Astrocyte (in vitro differentiated cells and primary cell): ENCODE measurements around the gene ZNF730. TPM values are rescaled to one million over a fixed set of nuclear protein-coding genes. Genes with fewer than 3 reads are reported as not detected.

ENCODE experiments used
- DNase-seq: peaks from one replicate; pipeline ENCODE4 v3.0.0-alpha.2; 2010; ENCODE audit warnings: low read depth
- FAIRE-seq: peaks from 2 replicates; lab custom pipeline; 2011; peaks lifted over from hg19 to GRCh38; lab: Jason Lieb, UNC
- H2AFZ ChIP-seq: 2 replicates; pipeline ENCODE4 v1.6.0; 2012; ENCODE audit warnings: low read depth, low read length, inconsistent platforms
- H3K27ac ChIP-seq: 2 replicates; pipeline ENCODE4 v1.5.1; 2011; ENCODE audit warnings: low read depth, low read length, inconsistent platforms
- H3K27me3 ChIP-seq: 2 replicates; pipeline ENCODE4 v1.6.0; 2011; ENCODE audit warnings: low read length, inconsistent platforms; ENCODE audit not compliant: insufficient read depth
- H3K36me3 ChIP-seq: 2 replicates; pipeline ENCODE4 v1.5.1; 2011; ENCODE audit warnings: low read length, inconsistent platforms; ENCODE audit not compliant: insufficient read depth
- H3K4me1 ChIP-seq: 2 replicates; pipeline ENCODE4 v1.5.1; 2011; ENCODE audit warnings: low read length, inconsistent platforms; ENCODE audit not compliant: insufficient read depth
- H3K4me2 ChIP-seq: 2 replicates; pipeline ENCODE4 v1.6.0; 2012; ENCODE audit warnings: low read length, inconsistent platforms
- H3K4me3 ChIP-seq: 2 replicates; pipeline ENCODE4 v1.5.1; 2011; ENCODE audit warnings: low read depth, mild to moderate bottlenecking, low read length, inconsistent platforms; ENCODE audit not compliant: insufficient read depth
- H3K79me2 ChIP-seq: 2 replicates; pipeline ENCODE4 v1.6.0; 2012; ENCODE audit warnings: mild to moderate bottlenecking, low read length, inconsistent platforms; ENCODE audit not compliant: insufficient read depth
- H3K9ac ChIP-seq: 2 replicates; pipeline ENCODE4 v1.6.0; 2012; ENCODE audit warnings: mild to moderate bottlenecking, low read length, inconsistent platforms
- H3K9me3 ChIP-seq: 2 replicates; pipeline ENCODE4 v1.5.1; 2012; ENCODE audit warnings: low read depth, mild to moderate bottlenecking, low read length, inconsistent platforms; ENCODE audit not compliant: insufficient read depth
- H4K20me1 ChIP-seq: 2 replicates; pipeline ENCODE4 v1.6.0; 2012; ENCODE audit warnings: low read length, inconsistent platforms; ENCODE audit not compliant: insufficient read depth
- H3K27ac Mint-ChIP-seq: one replicate; pipeline ENCODE4 v1.8.0; 2021; ENCODE audit warnings: mild to moderate bottlenecking, mixed read lengths; ENCODE audit not compliant: unreplicated experiment
- H3K27me3 Mint-ChIP-seq: one replicate; pipeline ENCODE4 v1.8.0; 2021; ENCODE audit warnings: low read depth, mixed read lengths; ENCODE audit not compliant: unreplicated experiment
- H3K36me3 Mint-ChIP-seq: one replicate; pipeline ENCODE4 v1.8.0; 2021; ENCODE audit warnings: low read depth, mixed read lengths; ENCODE audit not compliant: unreplicated experiment
- H3K4me1 Mint-ChIP-seq: one replicate; pipeline ENCODE4 v1.8.0; 2021; ENCODE audit warnings: low read depth, mixed read lengths; ENCODE audit not compliant: unreplicated experiment
- H3K4me3 Mint-ChIP-seq: one replicate; pipeline ENCODE4 v1.8.0; 2021; ENCODE audit warnings: mild to moderate bottlenecking, moderate library complexity, mixed read lengths; ENCODE audit not compliant: unreplicated experiment
- H3K9me3 Mint-ChIP-seq: one replicate; pipeline ENCODE4 v1.8.0; 2021; ENCODE audit warnings: mild to moderate bottlenecking, mixed read lengths; ENCODE audit not compliant: unreplicated experiment
- CTCF ChIP-seq: IDR thresholded peaks from 2 replicates; pipeline ENCODE4 v1.5.1; 2011; ENCODE audit warnings: low read depth, mild to moderate bottlenecking, inconsistent platforms, low read length, moderate library complexity; ENCODE audit not compliant: insufficient read depth
- EZH2 ChIP-seq: IDR thresholded peaks from 2 replicates; pipeline ENCODE4 v1.6.1; 2012; ENCODE audit warnings: mild to moderate bottlenecking, low read length, inconsistent platforms; ENCODE audit not compliant: insufficient read depth
- total RNA-seq: library from RNA; stranded (reverse); gene quantifications from 2 replicates; pipeline ENCODE4 v1.2.1, GENCODE V29; 2021

Gene ZNF730
- total RNA-seq, 1 donor from 2014 or later: 2.8 TPM

- Histone ChIP-seq H3K9ac (no peak overlapping the region), H3K4me3 (no peak overlapping the region), H4K20me1 (no peaks in the 10 kb centered on the region), H3K36me3 (no peaks in the 10 kb centered on the region), H3K27ac (no peak overlapping the region), H2AFZ (no peak overlapping the region), H3K4me2 (no peak overlapping the region), H3K9me3 (peaks cover 7% of the 10 kb centered on the region), H3K79me2 (no peaks in the 10 kb centered on the region), H3K4me1 (no peaks in the 10 kb centered on the region), H3K27me3 (no peaks in the 10 kb centered on the region)
- H3K27me3 Mint-ChIP-seq: no peaks in the 10 kb centered on the region
- DNase-seq (no peak), FAIRE-seq (no peak)
- H3K4me1 Mint-ChIP-seq: no peaks in the 10 kb centered on the region
- H3K9me3 Mint-ChIP-seq: peaks cover 18% of the 10 kb centered on the region
- H3K4me3 Mint-ChIP-seq: no peak overlapping the region
- H3K27ac Mint-ChIP-seq: no peak overlapping the region
- no peaks in the 10 kb centered on the region for H3K36me3 Mint-ChIP-seq
- TF ChIP-seq CTCF (no peak), EZH2 (no peak)
These were observed 73.5 kb downstream of the ZNF730 start for GRCh38 chr19:23190341-23190740.

Other genes starting within 250 kb of the ZNF730 start
- gene ZNF728, start 113.8 kb upstream of the ZNF730 start, total RNA-seq: not detected in 2 replicates
- 4.0 and 6.1 TPM in 2 replicates for gene ZNF724, start 133.4 kb downstream of the ZNF730 start, total RNA-seq